Mesendoderm (in vitro differentiated cells): ENCODE data around the gene POU4F1.

Experiments used
- DNase-seq: peaks from one replicate; pipeline ENCODE4 v3.0.0; 2013
- H2AK5ac ChIP-seq: 2 replicates; pipeline ENCODE4 v1.6.1; 2013; ENCODE audit warnings: low read length, inconsistent platforms
- H2BK120ac ChIP-seq: 2 replicates; pipeline ENCODE4 v1.6.1; 2013; ENCODE audit warnings: low read depth, mild to moderate bottlenecking, low read length, moderate library complexity, mixed read lengths
- H2BK15ac ChIP-seq: replicated peaks from 2 replicates; pipeline ENCODE4 v1.6.1; 2013; ENCODE audit warnings: low read depth, mild to moderate bottlenecking, moderate library complexity
- H2BK5ac ChIP-seq: 2 replicates; pipeline ENCODE4 v1.6.1; 2013; ENCODE audit warnings: low read length, inconsistent platforms
- H3K18ac ChIP-seq: 2 replicates; pipeline ENCODE4 v1.6.1; 2013; ENCODE audit warnings: mild to moderate bottlenecking, low read length, mixed read lengths
- H3K23ac ChIP-seq: one replicate; pipeline ENCODE4 v1.6.1; 2013; ENCODE audit warnings: low read length
- H3K27ac ChIP-seq: 2 replicates; pipeline ENCODE4 v1.5.1; 2013; ENCODE audit warnings: low read depth, mild to moderate bottlenecking, inconsistent platforms, low read length, moderate library complexity
- H3K27me3 ChIP-seq: 2 replicates; pipeline ENCODE4 v1.6.1; 2013; ENCODE audit warnings: low read length, control low read depth, mild to moderate bottlenecking, inconsistent platforms; ENCODE audit not compliant: insufficient read depth, poor library complexity
- H3K36me3 ChIP-seq: 2 replicates; pipeline ENCODE4 v1.6.1; 2013; ENCODE audit warnings: low read length, inconsistent platforms; ENCODE audit not compliant: control insufficient read depth, insufficient read depth
- H3K4ac ChIP-seq: one replicate; pipeline ENCODE4 v1.6.1; 2013; ENCODE audit warnings: low read depth, mild to moderate bottlenecking, low read length, moderate library complexity
- H3K4me1 ChIP-seq: 2 replicates; pipeline ENCODE4 v1.6.1; 2013; ENCODE audit warnings: low read depth, low read length, inconsistent platforms; ENCODE audit not compliant: control insufficient read depth
- H3K4me2 ChIP-seq: 2 replicates; pipeline ENCODE4 v1.6.1; 2013; ENCODE audit warnings: low read length
- H3K4me3 ChIP-seq: 2 replicates; pipeline ENCODE4 v1.5.1; 2013; ENCODE audit warnings: mild to moderate bottlenecking, low read length
- H3K56ac ChIP-seq: one replicate; pipeline ENCODE4 v1.6.1; 2013; ENCODE audit warnings: low read length
- H3K79me1 ChIP-seq: 2 replicates; pipeline ENCODE4 v1.6.1; 2013; ENCODE audit warnings: low read length, inconsistent platforms
- H3K79me2 ChIP-seq: 2 replicates; pipeline ENCODE4 v1.6.1; 2013; ENCODE audit warnings: mild to moderate bottlenecking, low read length; ENCODE audit not compliant: control insufficient read depth, insufficient read depth
- H3K9ac ChIP-seq: 2 replicates; pipeline ENCODE4 v1.6.1; 2013; ENCODE audit warnings: low read length, inconsistent platforms
- H4K5ac ChIP-seq: one replicate; pipeline ENCODE4 v1.6.1; 2013; ENCODE audit warnings: low read length
- H4K8ac ChIP-seq: one replicate; pipeline ENCODE4 v1.6.1; 2013; ENCODE audit warnings: low read depth, mild to moderate bottlenecking, control low read depth, low read length, moderate library complexity
- WGBS: extraction: QIAGEN DNeasy Blood & Tissue Kit; methylation state at CpG from one replicate; pipeline ENCODE4 v1.1.7; 2013; ENCODE audit warnings: low lambda C conversion rate, missing lambda C conversion rate; ENCODE audit not compliant: insufficient coverage; ENCODE audit errors: extremely low coverage; 5-methylcytosine and 5-hydroxymethylcytosine counted together

The POU4F1 gene

DNA sequence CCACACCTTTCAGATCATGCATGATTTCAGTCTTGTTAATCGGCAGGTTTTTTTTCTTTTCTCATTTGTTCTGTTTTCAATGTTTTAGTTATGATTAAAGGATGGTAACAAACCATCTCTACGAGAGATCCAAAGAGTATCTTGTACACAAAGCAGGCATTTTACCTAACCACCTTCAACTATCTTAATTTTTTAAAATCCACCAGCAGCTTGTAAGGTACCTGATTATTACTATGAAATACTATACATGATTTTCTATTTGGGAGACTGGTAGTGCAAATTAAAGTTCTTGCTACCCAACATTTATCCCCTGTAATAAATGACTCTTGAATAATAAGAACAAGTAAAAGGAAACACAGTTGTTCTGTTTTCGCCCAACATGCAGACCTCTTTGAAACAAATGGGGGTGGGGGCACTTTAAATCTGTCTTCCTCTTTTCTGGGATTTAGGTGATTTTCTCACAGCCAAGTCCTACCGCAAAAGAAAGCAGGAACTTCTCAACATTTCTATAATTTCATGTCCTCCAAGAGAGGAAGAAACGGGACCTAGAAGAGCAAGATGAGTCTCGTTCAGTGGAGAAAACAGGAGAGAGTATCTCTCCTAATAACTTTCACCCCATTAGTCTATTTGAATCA is 3.6 kb downstream of the POU4F1 start:
- H3K23ac ChIP-seq: no peak overlapping the region
- H3K18ac ChIP-seq: no peak overlapping the region
- H3K79me2 ChIP-seq: no peaks in the 10 kb centered on the region
- no peak overlapping the region for H2BK120ac ChIP-seq
- WGBS: no CpG with 5 or more reads among the region's 6 CpGs
- H3K56ac ChIP-seq: no peak overlapping the region
- no peak for DNase-seq
- no peak overlapping the region for H2BK15ac ChIP-seq
- H3K4ac ChIP-seq: no peak overlapping the region
- H3K27ac ChIP-seq: no peak overlapping the region
- no peak overlapping the region for H4K8ac ChIP-seq
- no peaks in the 10 kb centered on the region for H3K4me1 ChIP-seq
- H3K9ac ChIP-seq: no peak overlapping the region
- no peaks in the 10 kb centered on the region for H3K79me1 ChIP-seq
- no peak overlapping the region for H2BK5ac ChIP-seq
- H3K4me3 ChIP-seq: no peak overlapping the region
- H3K36me3 ChIP-seq: no peaks in the 10 kb centered on the region
- H3K4me2 ChIP-seq: no peak overlapping the region
- no peak overlapping the region for H4K5ac ChIP-seq
- H3K27me3 ChIP-seq: peaks cover 72% of the 10 kb centered on the region
- H2AK5ac ChIP-seq: no peak overlapping the region

DNA sequence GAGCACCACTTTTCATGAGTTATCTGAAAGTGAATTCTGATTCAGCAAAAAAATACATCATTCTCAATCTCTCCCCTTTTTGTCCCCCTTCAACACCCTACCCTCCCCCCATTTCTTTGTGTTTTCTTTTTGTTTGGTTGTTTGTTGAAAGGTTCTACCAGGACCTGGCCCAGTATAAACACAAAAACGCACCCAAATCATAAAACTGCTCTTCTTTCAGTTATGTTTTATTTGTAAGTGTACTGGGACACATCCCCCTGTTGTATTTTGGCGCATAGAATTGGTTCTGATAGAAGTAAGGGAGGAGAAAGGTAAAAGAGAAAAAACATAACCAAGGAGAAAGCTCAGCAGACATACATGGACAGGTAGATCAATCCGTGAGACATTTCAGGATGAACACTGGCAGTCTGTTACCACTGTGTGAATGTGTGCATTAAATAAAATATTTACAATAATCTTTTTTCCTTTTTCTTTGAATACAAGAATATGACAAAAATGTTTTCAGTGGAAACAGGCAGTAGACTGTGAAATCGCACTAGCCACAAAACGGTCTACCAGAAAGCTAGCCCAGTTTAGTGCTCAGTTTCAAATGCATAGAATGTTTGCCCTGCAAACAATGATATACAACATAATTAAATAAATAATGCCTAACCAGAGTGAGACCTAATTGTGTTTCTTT is 4.2 kb downstream of the POU4F1 start:
- DNase-seq: no peak
- Histone ChIP-seq H3K9ac (no peak overlapping the region), H2BK5ac (no peak overlapping the region), H3K27ac (no peak overlapping the region), H3K36me3 (no peaks in the 10 kb centered on the region), H4K8ac (no peak overlapping the region), H3K18ac (no peak overlapping the region), H3K56ac (no peak overlapping the region), H3K79me2 (no peaks in the 10 kb centered on the region), H3K4me1 (peaks cover 2% of the 10 kb centered on the region), H3K4ac (no peak overlapping the region), H4K5ac (no peak overlapping the region), H2AK5ac (no peak overlapping the region), H3K23ac (no peak overlapping the region), H3K4me2 (no peak overlapping the region), H3K4me3 (no peak overlapping the region), H3K27me3 (peaks cover 74% of the 10 kb centered on the region), H3K79me1 (no peaks in the 10 kb centered on the region), H2BK15ac (no peak overlapping the region), H2BK120ac (no peak overlapping the region)
- WGBS: no CpG with 5 or more reads among the region's 5 CpGs

DNA sequence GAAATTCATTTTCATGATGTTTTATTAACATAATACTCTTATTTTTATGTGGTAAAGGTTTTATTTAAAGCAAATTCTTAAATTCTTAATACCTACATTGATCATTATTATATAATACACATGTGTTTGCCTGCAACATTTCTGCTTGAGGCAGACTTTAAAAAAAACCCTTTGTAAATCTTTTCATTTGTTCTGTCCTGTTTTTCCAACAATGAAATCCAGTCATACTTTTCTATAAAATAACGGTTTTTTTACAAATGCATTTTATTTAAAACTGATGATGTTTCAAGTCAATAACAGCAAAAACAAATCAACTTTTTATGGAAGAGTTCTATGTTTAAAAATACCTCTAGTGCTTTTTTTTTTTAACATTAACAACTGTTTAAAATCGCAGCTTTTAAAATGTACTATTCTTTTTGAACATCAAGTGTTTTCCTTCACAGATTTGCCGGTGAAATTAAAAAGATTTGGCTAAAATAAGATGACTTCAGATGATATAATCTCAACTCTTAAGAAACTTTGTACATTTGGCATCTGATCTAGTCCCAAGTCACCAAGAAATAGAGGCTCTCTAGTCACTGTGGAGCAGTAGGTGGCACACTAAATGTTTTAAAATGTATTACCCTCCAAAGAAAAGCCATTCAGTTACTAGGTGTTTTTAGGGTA is 5.1 kb downstream of the POU4F1 start:
- H4K5ac ChIP-seq: no peak overlapping the region
- H2BK5ac ChIP-seq: no peak overlapping the region
- no peaks in the 10 kb centered on the region for H3K36me3 ChIP-seq
- no peak overlapping the region for H3K56ac ChIP-seq
- H3K9ac ChIP-seq: no peak overlapping the region
- H2BK15ac ChIP-seq: no peak overlapping the region
- no peak overlapping the region for H2BK120ac ChIP-seq
- no CpG with 5 or more reads among the region's 3 CpGs for WGBS
- H2AK5ac ChIP-seq: no peak overlapping the region
- H3K27me3 ChIP-seq: peaks cover 75% of the 10 kb centered on the region
- no peak overlapping the region for H3K4me3 ChIP-seq
- peaks cover 3% of the 10 kb centered on the region for H3K4me1 ChIP-seq
- H3K23ac ChIP-seq: no peak overlapping the region
- H4K8ac ChIP-seq: no peak overlapping the region
- H3K18ac ChIP-seq: no peak overlapping the region
- H3K4ac ChIP-seq: no peak overlapping the region
- H3K4me2 ChIP-seq: no peak overlapping the region
- no peaks in the 10 kb centered on the region for H3K79me1 ChIP-seq
- DNase-seq: no peak
- H3K27ac ChIP-seq: no peak overlapping the region
- H3K79me2 ChIP-seq: no peaks in the 10 kb centered on the region

DNA sequence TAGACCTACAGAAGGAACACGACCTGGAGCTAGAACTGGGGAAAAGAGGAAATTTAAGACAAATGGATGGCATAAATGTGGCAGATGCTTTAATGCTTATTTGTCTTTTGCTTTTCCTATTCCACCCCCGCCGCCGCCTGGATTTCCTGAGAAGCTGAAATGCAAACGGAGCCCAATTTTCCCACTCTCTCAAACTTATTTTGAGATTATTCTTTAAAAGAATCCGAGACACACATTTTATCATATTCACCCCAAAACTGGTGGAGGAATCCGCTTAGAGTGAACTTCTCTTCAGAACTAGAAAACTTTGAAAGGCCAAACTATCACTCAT is 5.8 kb downstream of the POU4F1 start:
- Histone ChIP-seq H2BK15ac (no peak overlapping the region), H3K9ac (no peak overlapping the region), H3K27me3 (peaks cover 75% of the 10 kb centered on the region), H3K27ac (no peak overlapping the region), H3K4me2 (no peak overlapping the region), H2BK5ac (no peak overlapping the region), H3K36me3 (no peaks in the 10 kb centered on the region), H2BK120ac (no peak overlapping the region), H3K79me1 (no peaks in the 10 kb centered on the region), H4K8ac (no peak overlapping the region), H3K23ac (no peak overlapping the region), H3K79me2 (no peaks in the 10 kb centered on the region), H4K5ac (no peak overlapping the region), H3K4ac (no peak overlapping the region), H3K56ac (no peak overlapping the region), H3K18ac (no peak overlapping the region), H3K4me3 (no peak overlapping the region), H3K4me1 (peaks cover 3% of the 10 kb centered on the region), H2AK5ac (no peak overlapping the region)
- no peak for DNase-seq
- WGBS: no CpG with 5 or more reads among the region's 7 CpGs

DNA sequence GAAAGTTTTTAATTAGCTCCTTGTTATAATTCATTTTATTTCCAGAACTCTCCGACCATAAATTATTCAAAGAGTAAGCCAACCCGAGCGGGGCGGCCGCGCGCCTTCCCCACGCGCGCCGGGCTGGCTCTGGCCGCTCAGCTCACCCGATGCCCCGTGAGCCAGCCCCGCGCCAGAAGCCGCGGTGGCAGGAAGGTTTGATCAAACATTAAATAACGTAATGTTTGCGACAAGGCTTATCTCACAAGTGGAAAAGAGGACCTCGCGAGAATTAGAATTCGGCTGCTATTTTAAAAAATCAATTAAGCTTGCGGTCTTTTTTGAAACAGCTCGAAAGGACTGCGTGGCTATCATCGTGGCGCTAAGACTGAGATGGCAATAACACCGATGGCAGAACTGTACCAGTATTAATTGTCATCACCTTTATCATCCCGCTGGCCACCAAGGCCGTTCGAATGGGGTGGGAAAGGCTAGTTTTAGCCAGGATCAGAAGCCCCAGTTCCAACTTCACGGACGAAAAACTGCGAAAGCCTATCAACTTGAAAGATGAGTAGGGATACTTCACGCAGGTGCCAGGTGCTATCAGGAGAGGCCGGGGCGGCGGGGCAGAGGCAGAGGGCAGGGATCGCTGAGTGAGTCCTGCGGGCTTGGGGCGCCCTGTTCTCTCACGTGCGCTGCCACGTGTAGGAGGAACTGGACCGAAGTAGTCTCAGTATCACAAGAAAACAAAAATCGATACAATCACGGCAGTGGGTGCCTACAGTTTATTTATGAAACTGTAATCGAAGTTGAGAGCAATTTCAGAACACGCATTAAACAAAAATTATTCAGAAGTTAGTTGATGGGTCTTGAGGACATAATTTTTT is 6.4 kb downstream of the POU4F1 start:
- Histone ChIP-seq H3K79me1 (no peaks in the 10 kb centered on the region), H3K27me3 (peaks cover 73% of the 10 kb centered on the region), H3K18ac (no peak overlapping the region), H3K27ac (no peak overlapping the region), H2BK5ac (no peak overlapping the region), H3K9ac (no peak overlapping the region), H4K5ac (no peak overlapping the region), H3K23ac (no peak overlapping the region), H3K4me2 (peak overlapping the region; percentile 9), H3K4me1 (peaks cover 3% of the 10 kb centered on the region), H3K4me3 (no peak overlapping the region), H2BK15ac (no peak overlapping the region), H3K79me2 (no peaks in the 10 kb centered on the region), H3K4ac (no peak overlapping the region), H2BK120ac (no peak overlapping the region), H3K56ac (no peak overlapping the region), H3K36me3 (no peaks in the 10 kb centered on the region), H2AK5ac (no peak overlapping the region), H4K8ac (no peak overlapping the region)
- WGBS: no CpG with 5 or more reads among the region's 50 CpGs
- no peak for DNase-seq
